Astrocyte of the cerebellum (primary cell): Measurements from ENCODE around the gene IMMP2L.
"Not testable (repeated sequence)": the region's sequence is repeated elsewhere in the genome, so short reads cannot be mapped to it uniquely, and the experiment has no call there.

Source experiments
- DNase-seq: peaks from one replicate; pipeline ENCODE4 v3.0.0-alpha.2; 2011; ENCODE audit warnings: low read depth
- H3K4me3 ChIP-seq: 2 replicates; pipeline ENCODE4 v1.5.1; 2011; ENCODE audit warnings: mild to moderate bottlenecking, low read depth, low read length, moderate library complexity
- in situ Hi-C: cut with HindIII; loops from 2 replicates; pipeline ENCODE4 v1.10.0; 2017; ENCODE audit warnings: low sequenced_read_pairs
- TF ChIP-seq, protein P1 (sequence below): IDR thresholded peaks from 2 replicates; pipeline ENCODE4 v1.5.1; 2012; ENCODE audit warnings: low read length, low read depth, moderate library complexity, mild to moderate bottlenecking; ENCODE audit errors: missing control alignments

The IMMP2L gene

DNA sequence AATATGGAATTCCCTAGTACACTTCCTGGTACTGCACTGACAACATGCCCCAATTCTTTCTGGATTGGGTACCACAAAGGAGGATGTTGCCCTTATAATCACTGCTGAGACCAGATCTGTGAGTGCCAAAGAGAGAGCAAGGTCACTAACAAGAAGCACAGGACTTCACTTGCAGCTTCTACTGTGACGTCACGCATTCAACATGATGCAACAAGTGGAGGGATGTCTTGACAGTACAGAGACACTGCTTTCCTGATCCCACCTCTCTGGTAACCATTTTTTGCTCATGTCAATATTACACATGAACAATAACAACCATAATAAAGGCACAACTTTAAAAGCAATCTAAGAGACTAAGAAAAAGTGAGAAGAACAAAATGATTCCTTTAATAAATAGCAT is 885.5 kb downstream of the IMMP2L start:
- no peak overlapping the region for H3K4me3 ChIP-seq
- TF ChIP-seq, protein P1, sequence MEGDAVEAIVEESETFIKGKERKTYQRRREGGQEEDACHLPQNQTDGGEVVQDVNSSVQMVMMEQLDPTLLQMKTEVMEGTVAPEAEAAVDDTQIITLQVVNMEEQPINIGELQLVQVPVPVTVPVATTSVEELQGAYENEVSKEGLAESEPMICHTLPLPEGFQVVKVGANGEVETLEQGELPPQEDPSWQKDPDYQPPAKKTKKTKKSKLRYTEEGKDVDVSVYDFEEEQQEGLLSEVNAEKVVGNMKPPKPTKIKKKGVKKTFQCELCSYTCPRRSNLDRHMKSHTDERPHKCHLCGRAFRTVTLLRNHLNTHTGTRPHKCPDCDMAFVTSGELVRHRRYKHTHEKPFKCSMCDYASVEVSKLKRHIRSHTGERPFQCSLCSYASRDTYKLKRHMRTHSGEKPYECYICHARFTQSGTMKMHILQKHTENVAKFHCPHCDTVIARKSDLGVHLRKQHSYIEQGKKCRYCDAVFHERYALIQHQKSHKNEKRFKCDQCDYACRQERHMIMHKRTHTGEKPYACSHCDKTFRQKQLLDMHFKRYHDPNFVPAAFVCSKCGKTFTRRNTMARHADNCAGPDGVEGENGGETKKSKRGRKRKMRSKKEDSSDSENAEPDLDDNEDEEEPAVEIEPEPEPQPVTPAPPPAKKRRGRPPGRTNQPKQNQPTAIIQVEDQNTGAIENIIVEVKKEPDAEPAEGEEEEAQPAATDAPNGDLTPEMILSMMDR: no peak
- DNase-seq: no peak
- in situ Hi-C loops: no loop called here

DNA sequence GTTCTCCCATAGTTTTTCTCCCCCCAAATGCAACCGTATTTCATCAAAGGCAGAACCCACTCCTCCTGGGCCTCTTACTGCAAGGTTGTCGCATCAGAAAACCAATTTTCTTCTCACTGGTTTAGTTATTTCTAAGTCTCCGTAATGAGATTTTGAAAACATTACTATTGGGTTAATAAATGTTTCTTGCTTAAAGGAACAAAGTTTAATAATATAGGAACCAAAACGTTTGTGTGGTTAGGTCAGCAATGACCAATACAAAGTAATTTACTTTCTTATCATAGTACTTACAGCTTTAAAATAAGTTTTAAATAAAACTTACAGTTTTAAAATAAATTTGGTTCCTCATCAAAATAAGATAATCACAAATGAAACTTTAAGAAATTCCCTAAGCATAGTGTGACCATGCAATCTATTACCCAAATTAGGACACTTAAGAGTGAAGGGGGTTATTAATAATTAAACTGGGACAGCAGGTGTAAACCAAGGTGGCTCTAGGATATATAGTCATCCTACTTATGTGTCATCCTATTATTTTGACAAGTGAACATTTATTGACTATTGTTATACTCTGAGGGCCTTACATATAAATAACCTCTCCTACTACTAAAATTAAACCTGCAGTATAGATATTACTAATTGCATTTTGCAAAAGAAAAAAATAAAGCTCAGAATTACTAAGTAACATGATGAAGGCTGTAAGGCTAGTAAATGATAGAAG is 886.7 kb downstream of the IMMP2L start:
- in situ Hi-C loops: no loop called here
- no peak overlapping the region for H3K4me3 ChIP-seq
- TF ChIP-seq, protein P1: no peak
- DNase-seq: no peak

DNA sequence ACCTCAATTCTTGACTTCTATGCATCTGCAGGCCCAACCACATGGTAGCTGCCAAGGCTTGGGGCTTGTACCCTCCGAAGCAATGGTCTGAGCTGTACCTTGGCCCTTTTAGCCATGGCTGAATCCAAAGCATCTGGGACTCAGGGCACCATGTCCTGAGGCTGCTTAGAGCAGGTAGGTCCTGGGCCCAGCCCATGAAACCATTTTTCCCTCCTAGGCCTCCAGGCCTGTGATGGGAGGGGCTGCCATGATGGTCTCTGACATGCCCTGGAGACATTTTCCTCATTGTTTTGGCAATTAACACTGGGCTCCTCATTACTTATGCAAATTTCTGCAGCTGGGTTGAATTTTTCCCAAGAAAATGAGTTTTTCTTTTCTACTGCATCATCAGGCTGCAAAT is 889.1 kb downstream of the IMMP2L start:
- no peak for DNase-seq
- TF ChIP-seq, protein P1: no peak
- no peak overlapping the region for H3K4me3 ChIP-seq
- in situ Hi-C loops: no loop called here

DNA sequence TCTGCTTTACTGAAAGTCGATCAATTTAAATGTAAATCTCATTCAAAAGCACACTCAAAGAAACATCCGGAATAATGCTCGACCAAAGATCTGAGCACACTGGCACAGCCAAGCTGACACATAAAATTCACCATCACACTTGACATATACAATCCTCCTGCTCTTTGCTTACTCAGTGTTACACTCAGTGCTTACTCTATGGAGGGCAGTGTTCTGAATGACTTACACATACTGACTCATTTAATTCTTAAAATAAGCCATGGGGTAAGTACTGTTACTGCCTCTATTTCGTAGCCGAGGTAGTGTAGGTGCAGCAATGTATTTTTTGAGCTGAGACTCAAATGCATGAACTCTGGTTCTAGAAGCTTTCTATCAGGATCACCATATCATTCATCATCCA is 892.9 kb downstream of the IMMP2L start:
- DNase-seq: no peak
- TF ChIP-seq, protein P1: no peak
- no peak overlapping the region for H3K4me3 ChIP-seq
- in situ Hi-C loops: no loop called here

DNA sequence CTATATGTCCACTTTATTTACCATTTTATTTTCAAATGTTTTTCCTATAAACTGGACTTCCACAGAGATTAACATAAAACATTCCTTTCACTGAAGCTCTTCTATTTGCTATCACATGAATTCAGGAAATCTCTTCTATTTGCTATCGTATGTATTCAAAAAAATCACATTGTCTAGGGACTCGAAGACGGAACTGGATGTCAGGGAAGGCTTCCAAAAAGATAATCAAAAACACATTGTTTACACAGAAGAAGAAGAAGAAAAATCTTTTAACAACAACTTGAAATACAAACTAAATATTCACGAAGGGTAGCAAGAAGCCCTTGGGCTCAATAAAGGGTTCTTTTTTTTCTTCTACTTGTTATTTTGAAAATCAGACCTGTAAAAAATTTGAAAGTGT is 897.5 kb downstream of the IMMP2L start:
- TF ChIP-seq, protein P1: no peak
- no peak overlapping the region for H3K4me3 ChIP-seq
- in situ Hi-C loops: no loop called here
- no peak for DNase-seq

DNA sequence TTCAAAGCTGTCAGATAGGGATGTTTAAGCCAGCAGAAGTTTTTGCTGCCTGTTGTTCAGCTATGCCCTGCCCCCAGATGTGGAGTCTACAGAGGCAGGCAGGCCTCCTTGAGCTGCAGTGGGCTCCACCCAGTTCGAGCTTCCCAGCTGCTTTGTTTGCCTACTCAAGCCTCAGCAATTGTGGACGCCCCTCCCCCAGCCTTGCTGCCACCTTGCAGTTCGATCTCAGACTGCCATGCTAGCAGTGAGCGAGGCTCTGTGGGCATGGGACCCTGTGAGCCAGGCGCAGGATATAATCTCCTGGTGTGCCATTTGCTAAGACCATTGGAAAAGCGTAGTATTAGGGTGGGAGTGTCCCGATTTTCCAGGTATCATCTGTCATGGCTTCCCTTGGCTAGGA is 901.7 kb downstream of the IMMP2L start:
- in situ Hi-C loops, H3K4me3 ChIP-seq: not testable (repeated sequence)

DNA sequence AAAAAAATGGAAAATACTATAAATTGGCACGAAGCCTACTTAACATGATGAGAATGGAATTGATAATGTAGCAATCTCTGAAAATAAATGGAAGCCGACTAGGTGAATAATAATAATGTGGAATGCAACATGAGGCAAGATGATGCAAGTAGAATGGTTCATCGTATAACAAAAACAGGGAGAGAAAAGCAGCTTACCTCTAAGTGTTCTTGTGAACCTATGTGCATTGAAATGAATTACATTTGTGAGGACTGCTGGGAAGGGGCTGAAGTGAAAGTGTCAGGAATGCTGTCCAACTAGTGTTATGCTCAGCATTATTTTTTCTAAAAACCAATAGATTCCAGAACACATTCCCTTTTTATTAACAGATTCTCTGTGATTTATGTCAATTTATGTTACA is 912.0 kb downstream of the IMMP2L start:
- in situ Hi-C loops: no loop called here
- TF ChIP-seq, protein P1: no peak
- no peak for DNase-seq
- no peak overlapping the region for H3K4me3 ChIP-seq

More for the DNA sequence above, 901.7 kb downstream of the IMMP2L start:
- DNase-seq: not testable (repeated sequence)
